GM12891 (cell line): ENCODE data around the gene TIAM1.

Experiments used
- PAX5 ChIP-seq: IDR thresholded peaks from 2 replicates; pipeline ENCODE4 v1.6.1; 2011; ENCODE audit warnings: low read length, moderate library complexity, mild to moderate bottlenecking; ENCODE audit not compliant: insufficient read depth, severe bottlenecking
- POLR2A ChIP-seq: IDR thresholded peaks from 2 replicates; pipeline ENCODE4 v1.6.1; 2011; ENCODE audit warnings: low read depth, low read length, control low read depth
- POLR2AphosphoS5 ChIP-seq: IDR thresholded peaks from 2 replicates; pipeline ENCODE4 v1.6.1; 2011; ENCODE audit warnings: low read depth, low read length, control low read depth
- POU2F2 ChIP-seq: IDR thresholded peaks from 2 replicates; pipeline ENCODE4 v1.6.1; 2011; ENCODE audit warnings: low read depth, mild to moderate bottlenecking, control low read depth, low read length, moderate library complexity
- SPI1 ChIP-seq: IDR thresholded peaks from 2 replicates; pipeline ENCODE4 v1.6.1; 2011; ENCODE audit warnings: low read depth, low read length, control low read depth
- TAF1 ChIP-seq: IDR thresholded peaks from 2 replicates; pipeline ENCODE4 v1.6.1; 2011; ENCODE audit warnings: low read depth, low read length, control low read depth

DNA sequence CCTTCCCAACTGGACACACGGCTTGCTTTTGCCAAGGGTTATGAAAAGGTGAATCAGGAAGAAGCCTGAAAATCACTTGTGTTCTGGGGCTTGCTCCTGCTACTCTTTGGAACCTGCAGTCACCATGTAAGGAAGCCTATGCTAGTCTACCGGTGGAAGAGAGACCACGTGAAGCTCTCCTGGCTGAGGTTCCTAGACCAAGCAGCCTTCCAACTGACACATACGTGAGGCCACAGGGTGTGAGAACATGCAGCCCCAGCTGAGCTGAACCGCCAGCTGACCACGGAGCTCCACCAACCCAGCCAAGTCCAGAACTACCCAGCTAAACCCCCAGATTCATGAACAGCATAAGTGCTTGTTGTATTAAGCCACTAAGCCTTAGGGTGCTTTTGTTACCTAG is 233.0 kb downstream of the TIAM1 start:
- TF ChIP-seq POLR2A: no peak
- no peak for TF ChIP-seq POLR2AphosphoS5
- TF ChIP-seq POU2F2: no peak
- TF ChIP-seq TAF1: no peak
- no peak for TF ChIP-seq PAX5
- TF ChIP-seq SPI1: no peak
